HEK293 (cell line): ENCODE measurements around the gene EQTN.

Experiments
- CTCF ChIP-seq: fragments of 450-650 bp; formaldehyde crosslinking; IDR thresholded peaks from 2 replicates; pipeline ENCODE4 v1.5.1; 2016; ENCODE audit warnings: missing biosample characterization, missing genetic modification characterization
- ELK4 ChIP-seq: IDR thresholded peaks from 2 replicates; pipeline ENCODE4 v1.6.1; 2011; ENCODE audit warnings: mild to moderate bottlenecking, low read depth, low read length, borderline replicate concordance
- ZFP3 ChIP-seq: fragments of 450-650 bp; formaldehyde crosslinking; IDR thresholded peaks from 2 replicates; pipeline ENCODE4 v1.5.1; 2016; ENCODE audit warnings: low read depth, missing biosample characterization, missing genetic modification characterization
- ZNF221 ChIP-seq: fragments of 450-650 bp; formaldehyde crosslinking; IDR thresholded peaks from 2 replicates; pipeline ENCODE4 v1.5.1; 2017; ENCODE audit warnings: missing biosample characterization, missing genetic modification characterization, borderline replicate concordance
- ZNF274 ChIP-seq, 2 experiments: fragments of 200-500 bp in 1 of 2; fragments of 450-650 bp in 1 of 2; sonication (Bioruptor generic) in 1 of 2; formaldehyde crosslinking in 1 of 2; IDR thresholded peaks; 2 replicates each; pipeline versions ENCODE4 v1.5.1 to v1.6.1; 2014 to 2016; ENCODE audit warnings: borderline replicate concordance in 1 of 2, inconsistent platforms in 1 of 2, low read length in 1 of 2, missing biosample characterization in 1 of 2, missing genetic modification characterization in 1 of 2
- ZNF416 ChIP-seq: fragments of 450-650 bp; formaldehyde crosslinking; IDR thresholded peaks from 2 replicates; pipeline ENCODE4 v1.5.1; 2016; ENCODE audit warnings: missing biosample characterization, missing genetic modification characterization
- ZNF571 ChIP-seq: fragments of 450-650 bp; formaldehyde crosslinking; IDR thresholded peaks from 2 replicates; pipeline ENCODE4 v1.5.0; 2017; ENCODE audit warnings: missing biosample characterization, missing genetic modification characterization
- ZNF629 ChIP-seq: fragments of 450-650 bp; formaldehyde crosslinking; IDR thresholded peaks from 2 replicates; pipeline ENCODE4 v1.5.1; 2017; ENCODE audit warnings: missing biosample characterization, missing genetic modification characterization
- ZNF747 ChIP-seq: fragments of 450-650 bp; formaldehyde crosslinking; IDR thresholded peaks from 2 replicates; pipeline ENCODE4 v1.5.1; 2016; ENCODE audit warnings: missing biosample characterization, missing genetic modification characterization
- ZNF776 ChIP-seq: fragments of 450-650 bp; formaldehyde crosslinking; IDR thresholded peaks from 2 replicates; pipeline ENCODE4 v1.5.0; 2017; ENCODE audit warnings: missing biosample characterization, missing genetic modification characterization, borderline replicate concordance
- ZNF777 ChIP-seq: fragments of 450-650 bp; formaldehyde crosslinking; IDR thresholded peaks from 2 replicates; pipeline ENCODE4 v1.5.1; 2017; ENCODE audit warnings: missing biosample characterization, missing genetic modification characterization, borderline replicate concordance
- TF ChIP-seq, protein P1 (sequence below): fragments of 450-650 bp; formaldehyde crosslinking; IDR thresholded peaks from 2 replicates; pipeline ENCODE4 v1.5.1; 2016; ENCODE audit warnings: missing biosample characterization, missing genetic modification characterization
- TF ChIP-seq, protein P2 (sequence below): fragments of 450-650 bp; formaldehyde crosslinking; IDR thresholded peaks from 2 replicates; pipeline ENCODE4 v1.5.1; 2016; ENCODE audit warnings: missing biosample characterization, missing genetic modification characterization

DNA sequence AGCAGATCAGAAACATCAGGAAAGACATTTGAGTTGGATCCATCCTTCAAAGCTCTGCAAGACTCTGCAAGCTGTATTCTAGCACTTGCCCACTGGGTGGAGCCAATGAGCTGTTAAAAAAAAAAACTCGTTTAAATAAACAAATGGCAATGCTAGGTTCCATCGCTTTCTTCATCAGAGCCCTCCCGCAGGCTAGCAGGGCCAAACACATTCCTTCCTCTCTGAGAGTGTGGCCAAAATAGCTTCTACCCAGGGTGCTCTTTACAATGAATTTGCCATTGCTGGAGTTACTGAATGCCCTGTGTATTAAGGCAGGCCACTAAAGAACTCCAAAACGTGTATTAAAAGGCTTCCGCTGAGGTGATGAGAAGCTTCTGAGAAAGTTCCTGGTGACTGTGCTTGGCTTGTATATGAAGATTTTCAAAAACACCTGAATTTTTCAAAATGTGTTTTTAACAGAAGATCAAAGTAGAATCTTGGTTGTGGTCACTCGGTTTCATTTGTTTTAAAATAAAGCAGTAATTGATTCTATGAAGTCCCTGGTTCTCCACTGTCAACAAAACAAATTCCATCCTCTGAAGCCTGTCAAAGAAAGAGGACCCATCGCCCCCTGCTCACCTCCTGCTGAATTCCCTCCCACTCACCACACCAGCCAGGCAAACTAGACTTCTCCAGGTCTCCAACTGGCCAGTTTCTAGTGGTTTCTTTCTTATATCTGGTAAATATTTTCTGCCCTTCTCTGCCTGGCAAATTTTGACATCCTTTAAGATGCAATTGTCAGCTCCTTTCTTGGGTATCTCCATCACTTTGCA is 36.5 kb upstream of the EQTN start:
- TF ChIP-seq CTCF (peak; percentile 51; the same call in 1 of the 2 replicates), ZNF629 (tag by site-specific recombination) (no peak), ZNF221 (tag by site-specific recombination) (no peak), ZNF777 (tag by site-specific recombination) (no peak), ZNF571 (no peak), ZNF416 (tag by site-specific recombination) (no peak), ZFP3 (no peak), ZNF747 (tag by site-specific recombination) (no peak), ZNF776 (tag by site-specific recombination) (no peak), ZNF274 (IDR thresholded peaks at IDR 0.05; ENCODE audit: low read length) (no peak), ZNF274 (tag by site-specific recombination; IDR thresholded peaks at IDR 0.05; ENCODE audit: borderline replicate concordance) (no peak), ELK4 (no peak)
- TF ChIP-seq, protein P1, sequence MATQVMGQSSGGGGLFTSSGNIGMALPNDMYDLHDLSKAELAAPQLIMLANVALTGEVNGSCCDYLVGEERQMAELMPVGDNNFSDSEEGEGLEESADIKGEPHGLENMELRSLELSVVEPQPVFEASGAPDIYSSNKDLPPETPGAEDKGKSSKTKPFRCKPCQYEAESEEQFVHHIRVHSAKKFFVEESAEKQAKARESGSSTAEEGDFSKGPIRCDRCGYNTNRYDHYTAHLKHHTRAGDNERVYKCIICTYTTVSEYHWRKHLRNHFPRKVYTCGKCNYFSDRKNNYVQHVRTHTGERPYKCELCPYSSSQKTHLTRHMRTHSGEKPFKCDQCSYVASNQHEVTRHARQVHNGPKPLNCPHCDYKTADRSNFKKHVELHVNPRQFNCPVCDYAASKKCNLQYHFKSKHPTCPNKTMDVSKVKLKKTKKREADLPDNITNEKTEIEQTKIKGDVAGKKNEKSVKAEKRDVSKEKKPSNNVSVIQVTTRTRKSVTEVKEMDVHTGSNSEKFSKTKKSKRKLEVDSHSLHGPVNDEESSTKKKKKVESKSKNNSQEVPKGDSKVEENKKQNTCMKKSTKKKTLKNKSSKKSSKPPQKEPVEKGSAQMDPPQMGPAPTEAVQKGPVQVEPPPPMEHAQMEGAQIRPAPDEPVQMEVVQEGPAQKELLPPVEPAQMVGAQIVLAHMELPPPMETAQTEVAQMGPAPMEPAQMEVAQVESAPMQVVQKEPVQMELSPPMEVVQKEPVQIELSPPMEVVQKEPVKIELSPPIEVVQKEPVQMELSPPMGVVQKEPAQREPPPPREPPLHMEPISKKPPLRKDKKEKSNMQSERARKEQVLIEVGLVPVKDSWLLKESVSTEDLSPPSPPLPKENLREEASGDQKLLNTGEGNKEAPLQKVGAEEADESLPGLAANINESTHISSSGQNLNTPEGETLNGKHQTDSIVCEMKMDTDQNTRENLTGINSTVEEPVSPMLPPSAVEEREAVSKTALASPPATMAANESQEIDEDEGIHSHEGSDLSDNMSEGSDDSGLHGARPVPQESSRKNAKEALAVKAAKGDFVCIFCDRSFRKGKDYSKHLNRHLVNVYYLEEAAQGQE (tag by site-specific recombination): no peak
- TF ChIP-seq, protein P2, sequence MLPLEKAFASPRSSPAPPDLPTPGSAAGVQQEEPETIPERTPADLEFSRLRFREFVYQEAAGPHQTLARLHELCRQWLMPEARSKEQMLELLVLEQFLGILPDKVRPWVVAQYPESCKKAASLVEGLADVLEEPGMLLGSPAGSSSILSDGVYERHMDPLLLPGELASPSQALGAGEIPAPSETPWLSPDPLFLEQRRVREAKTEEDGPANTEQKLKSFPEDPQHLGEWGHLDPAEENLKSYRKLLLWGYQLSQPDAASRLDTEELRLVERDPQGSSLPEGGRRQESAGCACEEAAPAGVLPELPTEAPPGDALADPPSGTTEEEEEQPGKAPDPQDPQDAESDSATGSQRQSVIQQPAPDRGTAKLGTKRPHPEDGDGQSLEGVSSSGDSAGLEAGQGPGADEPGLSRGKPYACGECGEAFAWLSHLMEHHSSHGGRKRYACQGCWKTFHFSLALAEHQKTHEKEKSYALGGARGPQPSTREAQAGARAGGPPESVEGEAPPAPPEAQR: no peak
